HUDEP-2 (cell line): Measurements from ENCODE around the gene FAM186B.
A peak's percentile ranks its signal among the peaks of the same experiment; 100 is the strongest.
"Not testable (repeated sequence)": the region's sequence is repeated elsewhere in the genome, so short reads cannot be mapped to it uniquely, and the experiment has no call there.

ENCODE experiments used
- DNase-seq, 76 experiments: peaks; one replicate each; lab custom pipeline; 2025; ENCODE audit not compliant: unreplicated experiment in 76 of 76; lab: John Stamatoyannopoulos, UW

FAM186B gene

GRCh38 chr12:49610785-49611184 lies 5.3 kb upstream of the FAM186B start:
- DNase-seq = not testable (repeated sequence)

- DNase-seq = peak in 2 of 76 experiments; percentile 4 to 18
These were observed 4.4 kb upstream of the FAM186B start for GRCh38 chr12:49609875-49610154.

GRCh38 chr12:49609059-49609874 lies 3.8 kb upstream of the FAM186B start:
- no peak for DNase-seq

GRCh38 chr12:49604856-49605255 lies 583 bp downstream of the FAM186B start:
- DNase-seq = no peak

GRCh38 chr12:49603721-49604120 lies 1.7 kb downstream of the FAM186B start:
- DNase-seq = no peak

DNA sequence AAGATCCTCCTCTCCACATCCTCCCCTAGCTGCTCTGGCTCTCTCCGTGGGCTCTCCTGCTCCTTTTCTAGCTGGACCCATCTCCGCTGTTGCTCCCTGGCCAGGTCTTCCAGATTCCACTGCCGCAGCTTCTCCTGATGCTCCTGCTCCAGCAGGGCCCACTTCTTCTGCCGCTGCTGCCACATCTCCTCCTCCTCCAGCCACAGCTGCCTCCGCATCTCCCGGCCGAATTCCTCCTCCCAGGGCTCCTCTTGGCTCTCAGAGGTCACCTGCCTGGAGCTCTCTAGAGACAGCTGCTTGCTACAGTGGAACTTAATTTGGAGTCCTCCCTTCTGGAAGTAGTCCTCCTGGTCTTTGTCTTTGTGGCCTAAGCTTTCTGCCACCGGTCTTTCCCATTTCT lies 5.5 kb downstream of the FAM186B start:
- DNase-seq = no peak

DNA sequence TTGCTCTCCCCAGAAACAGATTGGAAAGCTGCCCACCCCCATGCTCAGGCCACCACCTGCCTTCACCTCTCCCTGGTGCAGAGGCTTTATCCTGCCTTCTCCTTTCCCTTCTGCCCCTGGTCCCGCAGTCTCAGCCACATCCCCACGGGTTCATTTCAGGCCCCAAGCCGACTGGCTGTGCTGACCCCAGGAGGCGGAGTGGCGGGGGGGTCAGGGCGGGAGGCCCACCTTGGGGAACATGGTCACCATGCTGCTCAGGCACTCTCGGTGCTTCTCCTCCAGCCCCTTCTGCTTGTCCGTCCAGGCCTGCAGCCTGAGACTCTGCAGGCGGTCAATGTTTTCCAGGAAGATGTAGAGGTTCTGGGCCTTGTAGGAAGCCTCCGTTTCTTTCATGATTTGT lies 6.9 kb downstream of the FAM186B start:
- no peak for DNase-seq

- DNase-seq = peak in 70 of 76 experiments; percentile 14 to 82 (median 53)
These were observed 16.5 kb downstream of the FAM186B start for GRCh38 chr12:49588721-49589516.

- no peak for DNase-seq
These were observed 17.2 kb downstream of the FAM186B start for GRCh38 chr12:49588281-49588680.

GRCh38 chr12:49587174-49587908 lies 18.1 kb downstream of the FAM186B start:
- no peak for DNase-seq

- DNase-seq = no peak
These were observed 19.7 kb downstream of the FAM186B start for GRCh38 chr12:49585477-49586459.

DNA sequence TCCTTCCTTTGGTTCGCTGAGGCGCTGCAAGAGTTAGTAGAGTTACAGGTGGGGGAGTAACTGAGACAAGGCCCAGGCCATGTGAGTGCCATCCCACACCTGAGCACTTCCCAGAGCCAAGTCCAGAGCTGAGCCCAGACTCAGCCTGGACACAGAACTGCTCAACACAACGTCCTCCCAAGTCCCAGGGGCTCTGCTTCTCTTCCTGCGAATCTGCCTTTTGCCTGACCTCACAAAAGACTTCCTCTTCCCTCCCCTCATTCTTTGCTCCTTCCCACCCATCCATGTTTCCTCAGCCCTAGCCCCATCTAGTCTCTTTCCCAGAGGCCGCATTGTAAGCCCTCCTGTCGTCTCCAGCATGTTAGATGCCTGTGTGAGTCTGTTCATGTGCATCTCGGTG lies 20.8 kb downstream of the FAM186B start:
- no peak for DNase-seq

DNA sequence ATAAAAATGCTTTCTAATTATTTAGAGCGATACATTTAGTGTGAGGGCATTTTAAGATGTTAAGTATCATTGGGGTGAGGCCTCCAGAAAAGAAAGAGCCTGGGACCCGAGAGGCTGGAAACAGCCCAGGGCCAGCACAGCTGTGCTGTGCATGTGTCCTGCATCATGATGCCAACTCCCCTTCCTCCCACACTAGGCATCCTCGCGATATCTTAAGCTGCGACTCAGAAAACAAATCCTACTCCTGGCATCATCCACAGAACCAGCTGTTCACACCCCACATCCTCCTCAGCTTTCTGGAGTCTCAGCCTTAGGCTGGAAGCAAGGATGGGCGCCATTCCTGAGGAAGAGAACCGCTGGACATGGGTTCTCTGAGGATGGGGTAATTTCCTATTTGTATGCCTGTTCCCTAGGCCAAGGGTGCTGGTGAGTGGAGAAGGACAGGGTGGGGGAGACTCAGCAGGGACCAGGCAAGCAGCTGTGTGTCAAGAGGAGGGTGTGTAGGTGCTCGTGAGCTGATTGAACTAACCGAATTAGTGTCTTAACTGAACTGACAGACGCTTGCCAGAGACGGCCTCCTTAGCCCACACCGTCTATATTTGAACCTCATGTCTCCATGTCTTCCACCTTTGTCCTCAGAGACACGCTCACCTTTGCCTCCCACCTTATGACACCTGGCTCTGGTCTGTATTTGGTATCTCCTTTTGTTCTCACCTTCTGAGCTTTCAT lies 21.9 kb downstream of the FAM186B start:
- DNase-seq = no peak

DNA sequence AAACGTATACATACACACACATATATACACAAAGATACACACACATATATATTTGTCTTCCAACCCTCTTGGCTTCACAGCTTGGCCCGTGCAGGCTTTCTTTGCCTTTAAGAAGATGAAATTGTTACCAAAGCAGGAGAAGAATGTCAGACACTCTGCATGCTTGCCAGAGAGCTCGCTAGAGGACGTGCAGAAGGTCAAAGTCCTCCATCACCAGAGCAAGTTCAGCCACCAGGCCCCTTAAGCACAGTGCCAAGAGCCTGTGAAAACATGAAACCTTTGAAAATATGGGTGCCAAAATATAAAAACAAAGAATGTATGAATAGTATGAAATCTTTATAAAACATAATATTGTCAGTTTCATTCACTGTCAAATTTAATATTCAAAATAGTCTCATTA lies 22.6 kb downstream of the FAM186B start:
- no peak for DNase-seq

DNA sequence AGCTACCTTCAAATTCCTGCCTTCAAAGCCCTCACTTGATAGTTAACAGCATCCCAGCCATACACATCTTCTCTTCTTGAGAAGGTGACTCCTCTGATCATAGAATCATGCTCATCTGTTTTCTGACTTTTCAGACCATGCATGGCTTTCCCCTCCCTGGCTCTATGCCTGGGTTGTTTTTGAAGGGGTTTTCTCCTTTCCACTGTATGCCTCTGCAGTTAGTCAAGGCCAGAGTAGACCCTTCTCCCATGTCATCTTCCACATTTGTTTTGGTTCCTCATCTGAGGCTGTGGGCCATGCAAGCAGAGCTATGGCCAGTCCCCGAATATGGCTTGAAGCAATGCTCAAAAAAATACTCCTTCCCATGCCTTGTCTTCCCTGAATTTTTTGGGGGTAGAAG lies 23.2 kb downstream of the FAM186B start:
- DNase-seq = no peak

DNA sequence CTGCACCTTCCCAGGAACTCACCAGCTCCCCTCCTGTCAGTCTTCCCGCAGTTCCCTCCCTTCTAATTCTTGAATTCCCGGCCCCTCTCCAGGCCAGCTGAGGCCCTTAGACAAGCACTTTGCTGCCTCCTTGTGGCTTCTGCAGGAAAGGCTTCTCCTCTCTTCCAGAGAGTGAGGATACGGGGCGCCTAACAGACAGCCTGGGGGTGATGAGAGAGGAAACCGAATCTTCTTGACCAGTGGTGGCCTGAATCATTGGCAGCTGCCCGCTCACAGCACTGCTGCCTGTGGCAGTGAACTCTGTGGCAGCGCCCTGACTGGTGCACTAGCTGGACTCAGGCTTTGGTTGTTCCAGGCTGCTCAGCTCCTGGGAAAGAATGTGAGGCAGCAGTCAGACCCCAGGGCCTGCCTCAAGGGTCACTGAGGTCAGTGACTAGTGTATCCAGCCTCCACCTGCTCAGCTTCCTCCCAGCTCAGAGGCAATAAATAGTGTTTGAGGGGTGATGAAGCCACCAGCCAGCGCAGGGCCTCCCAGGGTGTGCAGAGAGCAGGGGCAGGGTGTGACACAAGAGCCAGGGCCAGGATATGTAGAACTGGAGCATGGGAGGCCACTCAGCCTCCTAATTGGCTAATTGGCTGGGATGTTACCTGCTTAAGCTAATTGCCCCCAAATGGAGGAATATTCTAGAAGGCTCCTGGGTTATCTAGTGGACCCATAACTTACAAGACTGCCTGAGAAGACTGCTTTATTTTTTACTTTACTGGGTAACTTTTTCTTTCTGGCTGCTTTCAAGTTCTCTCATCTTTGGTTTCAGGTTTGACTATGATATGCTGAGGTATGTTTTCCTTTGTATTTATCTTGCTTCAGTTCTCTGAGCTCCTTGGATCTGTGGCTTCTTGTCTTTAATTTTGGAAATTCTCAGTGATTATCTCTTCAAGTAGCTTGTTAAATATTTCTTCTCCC lies 24.6 kb downstream of the FAM186B start:
- DNase-seq = peak in 51 of 76 experiments; percentile 2 to 59 (median 28)

GRCh38 chr12:49578471-49579112 lies 26.8 kb downstream of the FAM186B start:
- DNase-seq = no peak
